Left kidney (tissue), 2 donors: Measurements from ENCODE around the gene MACROD2. TPM values are rescaled to one million over a fixed set of nuclear protein-coding genes. Genes with fewer than 3 reads are reported as not detected.

Experiments
- DNase-seq: peaks from one replicate; pipeline ENCODE4 v3.0.0-alpha.2; 2013
- polyA plus RNA-seq: library from polyadenylated mRNA; unstranded; fragments of 120-200 nt; gene quantifications from one replicate; pipeline ENCODE4 v1.2.1, GENCODE V29; 2013; ENCODE audit not compliant: insufficient read length

The MACROD2 gene
- polyA plus RNA-seq, 1 donor, result 17.2 TPM

DNA sequence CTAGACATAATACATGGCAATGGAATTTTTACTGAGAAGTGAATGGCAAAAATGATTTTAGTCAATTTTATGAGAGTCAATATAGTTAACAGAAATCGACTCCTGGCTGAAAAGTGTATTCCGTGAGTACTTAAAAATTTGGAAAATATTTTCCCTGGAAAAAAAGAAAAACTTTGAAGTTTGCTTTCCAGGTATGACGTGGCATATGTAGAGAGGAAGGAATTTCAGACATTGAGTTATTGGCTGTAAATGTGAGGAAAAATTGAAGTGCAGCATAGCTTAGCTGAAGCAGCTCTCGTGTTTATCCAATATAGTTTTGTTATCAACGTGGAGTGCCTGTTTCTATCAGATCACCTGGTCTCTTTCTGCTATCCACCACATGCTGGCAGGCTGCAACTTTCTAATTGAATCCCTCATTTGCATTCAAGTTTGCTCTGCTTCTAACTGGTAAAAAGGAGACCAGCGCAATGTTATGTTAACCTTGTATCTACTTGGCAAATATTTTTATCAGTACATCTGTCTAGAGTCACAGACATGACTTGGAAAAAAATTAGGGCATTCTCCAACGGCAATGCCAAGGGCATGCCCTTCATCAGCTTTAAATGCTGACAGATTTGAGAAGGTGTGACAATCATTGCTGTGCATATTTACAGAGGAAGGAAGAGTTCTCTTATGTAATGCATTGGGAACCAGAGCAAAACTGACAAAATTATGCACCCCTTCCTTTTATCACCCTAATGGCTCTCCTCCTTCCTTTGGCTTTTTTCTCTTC is 1444.9 kb downstream of the MACROD2 start:
- DNase-seq, result no peak

- DNase-seq, result no peak
Measured at GRCh38 chr20:15445056-15445840, 1449.9 kb downstream of the MACROD2 start.

DNA sequence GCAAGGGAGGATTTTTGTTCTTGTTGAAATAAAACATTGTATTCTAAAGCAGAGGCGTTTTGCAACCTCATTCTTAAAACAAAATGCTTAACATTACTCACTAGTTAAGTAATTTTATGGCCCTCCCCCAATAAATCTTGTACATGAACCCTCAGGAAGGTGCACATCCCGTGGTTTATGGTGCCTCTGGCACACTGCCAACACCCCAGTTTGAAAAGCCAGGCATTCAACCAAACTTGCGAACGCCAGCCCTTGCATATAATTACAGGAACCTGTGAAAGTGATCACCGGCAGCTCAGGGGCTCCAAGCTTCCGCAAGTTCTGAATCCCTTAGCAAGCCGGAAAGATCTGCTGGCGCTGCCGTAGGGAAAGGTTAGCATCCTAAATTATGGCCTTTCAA is 1451.1 kb downstream of the MACROD2 start:
- peak; percentile 68 for DNase-seq

DNA sequence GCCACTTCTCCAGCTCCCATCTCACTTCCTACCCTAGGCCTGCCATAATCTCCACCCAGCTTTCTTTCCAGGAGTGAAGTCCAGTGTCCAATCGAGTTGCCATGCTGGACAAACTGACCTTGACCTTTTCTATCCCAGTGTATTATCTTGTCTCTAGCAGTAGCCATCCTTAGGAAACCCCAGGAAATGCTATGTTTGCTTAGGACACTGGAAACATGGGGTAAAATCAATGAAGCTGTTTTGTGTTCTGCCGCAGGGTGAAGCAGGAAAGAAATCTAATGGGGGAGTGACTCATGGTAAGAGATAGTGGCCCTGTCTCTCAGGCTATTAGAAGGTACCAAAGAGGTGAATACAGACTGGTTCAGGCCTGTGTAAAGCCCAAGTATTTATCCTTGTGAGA is 1452.2 kb downstream of the MACROD2 start:
- no peak for DNase-seq

GRCh38 chr20:15449061-15449460 is 1453.7 kb downstream of the MACROD2 start:
- DNase-seq, result no peak

- no peak for DNase-seq
Measured at GRCh38 chr20:15451241-15451640, 1455.9 kb downstream of the MACROD2 start.

DNA sequence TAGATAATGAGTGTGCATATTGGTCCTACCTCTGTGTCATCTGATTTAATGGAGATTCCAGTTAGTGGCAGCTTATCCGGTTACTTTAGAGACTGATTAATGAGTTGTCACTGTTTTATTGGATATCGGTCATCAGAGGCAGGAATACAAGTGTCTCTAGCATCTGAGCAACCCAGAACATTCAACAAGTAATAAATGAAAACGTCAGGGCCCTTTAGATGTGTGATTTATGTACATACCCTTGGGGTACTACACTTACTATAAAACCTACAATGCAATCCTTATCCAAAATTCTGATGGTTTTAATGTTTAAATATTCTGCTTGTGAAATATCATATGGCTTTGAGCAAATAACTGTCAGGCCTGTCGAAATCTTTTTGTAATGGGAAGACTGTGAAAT is 1460.0 kb downstream of the MACROD2 start:
- DNase-seq, result no peak

DNA sequence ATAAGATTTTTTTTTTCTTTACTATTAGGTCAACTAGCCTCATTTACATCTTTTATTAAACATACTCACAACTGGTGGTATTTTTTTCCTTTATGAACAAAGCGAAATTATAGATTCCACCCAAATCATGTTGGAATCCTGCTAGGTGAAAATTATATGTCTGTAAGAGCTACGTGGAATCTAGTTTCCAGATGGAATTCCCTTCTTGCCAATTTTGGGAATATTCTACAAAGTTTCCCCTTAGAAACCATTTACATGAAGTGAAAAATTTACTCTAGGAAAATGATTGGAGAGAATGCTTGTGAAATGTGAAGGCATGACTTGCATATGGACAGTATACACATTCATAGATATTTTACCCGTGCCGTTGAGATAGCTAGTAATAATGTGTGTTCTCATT is 1466.6 kb downstream of the MACROD2 start:
- no peak for DNase-seq

DNA sequence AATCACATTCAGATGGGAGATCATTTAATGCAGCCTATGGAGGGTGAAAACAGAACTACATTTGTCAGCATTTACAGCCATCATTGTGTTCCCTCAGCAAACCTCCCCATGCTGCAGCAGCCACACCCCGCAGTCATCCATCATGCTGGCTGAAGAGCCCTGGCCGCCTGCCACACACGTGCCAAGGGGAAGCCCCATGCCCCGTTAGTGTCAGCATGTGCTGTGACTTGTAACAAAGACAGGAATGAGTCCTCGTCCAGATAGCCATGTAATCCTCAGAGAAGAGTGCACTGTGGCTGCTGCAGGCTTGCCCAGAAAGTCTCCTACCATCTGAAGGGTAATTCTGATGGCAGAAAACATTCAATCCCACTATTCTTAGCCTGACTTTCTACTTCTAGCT is 1480.2 kb downstream of the MACROD2 start:
- no peak for DNase-seq

GRCh38 chr20:15476186-15476585 is 1480.9 kb downstream of the MACROD2 start:
- DNase-seq, result no peak

- no peak for DNase-seq
Measured at GRCh38 chr20:15476781-15477180, 1481.5 kb downstream of the MACROD2 start.

DNA sequence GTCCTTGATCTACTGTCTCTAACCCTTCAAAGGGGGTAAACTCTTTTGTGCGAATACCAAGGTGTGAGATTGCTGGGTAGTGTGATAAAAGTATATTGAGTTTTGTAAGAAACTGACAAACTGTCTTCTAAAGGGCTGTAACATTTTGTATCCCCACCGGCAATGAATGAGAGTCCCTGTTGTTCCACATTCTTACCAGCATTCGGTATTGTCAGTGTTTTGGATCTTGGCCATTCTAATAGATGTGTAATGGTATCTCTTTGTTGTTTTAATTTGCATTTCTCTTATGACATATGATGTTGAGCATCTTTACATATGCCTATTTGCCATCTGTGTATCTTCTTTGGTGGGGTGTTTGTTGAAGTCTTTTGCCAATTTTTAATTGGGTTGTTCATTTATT is 1487.2 kb downstream of the MACROD2 start:
- DNase-seq, result no peak

DNA sequence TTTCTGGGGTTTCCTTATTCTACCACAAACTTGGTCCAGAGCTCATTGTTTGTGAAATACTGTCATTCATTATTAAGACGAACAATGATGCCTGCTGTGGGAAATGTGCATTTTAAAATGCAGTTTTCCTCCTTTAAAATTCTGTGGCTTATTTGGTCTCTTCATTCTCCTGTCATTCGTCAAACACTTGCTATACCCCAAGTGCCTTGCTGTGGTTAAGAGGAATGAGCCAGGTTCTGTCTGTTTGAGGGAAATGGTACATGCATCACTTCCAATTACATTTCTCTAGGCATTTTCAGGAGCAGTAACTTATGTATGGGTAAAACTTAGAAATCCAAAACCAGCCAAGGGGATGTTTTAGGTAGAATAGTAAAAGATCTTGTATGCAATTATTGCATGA is 1490.2 kb downstream of the MACROD2 start:
- no peak for DNase-seq

GRCh38 chr20:15487030-15487429 is 1491.7 kb downstream of the MACROD2 start:
- no peak for DNase-seq

- DNase-seq, result no peak
Measured at GRCh38 chr20:15487682-15488081, 1492.4 kb downstream of the MACROD2 start.

DNA sequence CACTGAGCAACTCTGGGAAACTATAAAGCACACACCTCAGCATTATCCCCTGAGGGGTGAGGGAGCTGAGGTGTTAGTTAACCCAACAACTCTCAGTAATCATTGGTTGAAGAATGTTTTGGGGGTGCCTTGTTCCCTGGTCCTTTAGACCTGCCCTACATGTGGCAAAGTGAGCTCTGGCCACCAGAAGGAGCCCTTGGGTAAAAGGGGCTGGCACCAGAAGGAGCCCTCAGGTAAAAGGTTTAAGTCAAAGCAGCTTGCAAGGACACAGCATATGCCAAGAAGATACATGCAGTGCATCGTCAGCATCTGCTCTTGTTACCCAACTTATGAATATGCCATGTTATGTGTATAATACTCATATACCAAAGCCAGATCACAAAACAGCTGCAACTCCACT is 1496.3 kb downstream of the MACROD2 start:
- no peak for DNase-seq

DNA sequence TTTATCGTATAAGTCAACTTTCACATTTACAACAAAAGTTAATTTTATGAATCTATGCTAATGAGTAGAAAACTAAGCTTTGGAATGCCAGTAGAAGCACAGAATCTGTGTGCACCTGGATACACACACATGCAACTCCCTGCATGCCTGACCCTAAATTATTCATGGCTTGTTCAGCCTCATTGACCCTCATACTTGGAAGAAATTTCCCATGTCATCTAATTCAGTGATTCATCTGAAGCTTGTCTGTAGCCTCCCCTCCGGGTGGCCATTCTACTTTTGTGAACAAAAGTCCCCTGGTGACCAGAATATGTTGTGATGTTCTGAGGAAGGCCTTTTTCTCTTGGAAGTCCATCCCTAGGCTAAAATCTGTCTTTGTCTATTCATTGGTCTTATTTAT is 1499.5 kb downstream of the MACROD2 start:
- DNase-seq, result peak; percentile 30

DNA sequence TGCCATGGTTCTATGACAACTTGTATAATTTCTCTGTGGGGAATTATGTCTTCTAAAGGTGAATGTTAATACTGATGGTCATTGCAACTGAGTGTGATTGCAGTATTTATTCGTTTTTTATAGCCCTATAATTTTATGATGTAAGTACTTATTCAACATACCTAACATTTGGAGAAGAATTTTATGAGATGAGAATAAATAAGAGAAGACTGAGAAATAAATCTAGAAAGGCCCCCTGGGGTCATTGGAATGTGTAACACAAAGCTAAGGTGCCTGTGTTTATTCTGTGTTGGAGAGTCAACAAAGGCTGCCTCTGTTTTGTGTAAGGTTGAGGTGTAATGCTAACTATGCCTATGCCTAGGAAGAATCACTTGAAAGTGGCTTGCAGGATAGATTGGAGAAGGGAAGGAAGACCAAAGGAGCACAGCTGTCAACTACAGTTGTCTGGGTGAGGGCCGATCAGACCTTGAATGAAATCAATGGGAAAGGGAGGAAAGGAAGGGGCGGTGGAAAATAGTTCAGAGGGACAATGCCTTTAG is 1501.3 kb downstream of the MACROD2 start:
- DNase-seq, result no peak

GRCh38 chr20:15498926-15499325 is 1503.6 kb downstream of the MACROD2 start:
- no peak for DNase-seq

- no peak for DNase-seq
Measured at GRCh38 chr20:15506311-15506710, 1511.0 kb downstream of the MACROD2 start.

DNA sequence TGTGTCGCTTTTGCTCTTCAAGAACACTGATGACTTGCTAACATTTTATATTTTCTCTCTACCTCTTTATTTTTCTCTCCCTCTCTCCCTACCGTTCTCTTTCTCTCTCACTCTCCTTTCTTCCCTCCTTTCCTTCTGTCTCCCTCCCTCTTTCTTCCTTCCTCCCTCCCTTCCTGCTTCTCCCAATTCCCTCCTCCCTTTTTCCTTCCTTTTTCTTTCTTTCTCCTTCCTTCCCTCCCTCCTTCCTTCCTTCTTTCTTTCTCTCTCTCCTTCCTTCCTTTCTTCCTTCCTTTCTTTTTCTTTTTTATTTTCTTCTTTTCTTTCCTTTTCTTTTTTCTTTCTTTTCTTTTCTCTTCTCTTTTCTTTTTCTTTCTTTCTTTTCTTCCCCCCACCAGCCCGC is 1511.8 kb downstream of the MACROD2 start:
- DNase-seq, result no peak

GRCh38 chr20:15511551-15511950 is 1516.2 kb downstream of the MACROD2 start:
- no peak for DNase-seq

- no peak for DNase-seq
Measured at GRCh38 chr20:15512916-15513315, 1517.6 kb downstream of the MACROD2 start.
